ENCODE measurements around the gene OR52K1. TPM values are rescaled to one million over a fixed set of nuclear protein-coding genes. Genes with fewer than 3 reads are reported as not detected.
"Not testable (repeated sequence)": the region's sequence is repeated elsewhere in the genome, so short reads cannot be mapped to it uniquely, and the experiment has no call there.

The OR52K1 gene
- total RNA-seq, 1 experiment from 2014 or later: not detected

- in situ Hi-C loops (cut with HindIII; ENCODE audit: low sequenced_read_pairs): no loop called here
- DNase-seq (ENCODE audit: low spot score): no peak
These were observed 1.2 kb upstream of the OR52K1 start for GRCh38 chr11:4481240-4481582.

- in situ Hi-C loops (cut with HindIII; ENCODE audit: low sequenced_read_pairs): no loop called here
- no peak for DNase-seq (ENCODE audit: low spot score)
These were observed 1.9 kb downstream of the OR52K1 start for GRCh38 chr11:4484310-4484709.

- in situ Hi-C loops (cut with HindIII; ENCODE audit: low sequenced_read_pairs); DNase-seq (ENCODE audit: low spot score): not testable (repeated sequence)
These were observed 9.0 kb downstream of the OR52K1 start for GRCh38 chr11:4491405-4491804.

GRCh38 chr11:4491878-4492606 is 9.6 kb downstream of the OR52K1 start:
- in situ Hi-C loops (cut with HindIII; ENCODE audit: low sequenced_read_pairs): no loop called here
- no peak for DNase-seq (ENCODE audit: low spot score)

- in situ Hi-C loops (cut with HindIII; ENCODE audit: low sequenced_read_pairs): no loop called here
- DNase-seq (ENCODE audit: low spot score): no peak
These were observed 11.0 kb downstream of the OR52K1 start for GRCh38 chr11:4493480-4493818.

GRCh38 chr11:4495487-4495886 is 13.0 kb downstream of the OR52K1 start:
- in situ Hi-C loops (cut with HindIII; ENCODE audit: low sequenced_read_pairs): no loop called here
- no peak for DNase-seq (ENCODE audit: low spot score)

DNA sequence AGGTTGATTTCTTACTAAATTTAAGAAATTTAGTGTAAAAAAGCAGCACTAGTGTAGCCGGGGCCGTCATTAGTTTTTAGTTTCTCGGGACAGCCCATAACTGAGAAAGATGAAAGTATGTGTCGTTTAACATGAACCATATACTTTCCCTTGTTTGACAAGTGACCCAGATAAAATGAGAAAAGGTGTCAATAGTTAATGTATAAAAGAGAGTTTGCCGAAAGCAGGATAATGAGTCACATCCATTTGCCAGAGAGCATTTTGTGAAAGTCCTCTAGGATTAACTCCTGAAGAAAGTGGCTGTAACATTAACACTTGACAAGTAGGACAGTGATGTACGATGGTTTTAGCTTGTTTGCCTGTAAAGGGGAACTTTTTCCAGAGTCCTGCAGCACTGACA is 13.5 kb downstream of the OR52K1 start:
- in situ Hi-C loops (cut with HindIII; ENCODE audit: low sequenced_read_pairs): no loop called here
- DNase-seq (ENCODE audit: low spot score): no peak

- in situ Hi-C loops (cut with HindIII; ENCODE audit: low sequenced_read_pairs): no loop called here
- peak; percentile 1 for DNase-seq (ENCODE audit: low spot score)
These were observed 14.3 kb downstream of the OR52K1 start for GRCh38 chr11:4496557-4497248.

DNA sequence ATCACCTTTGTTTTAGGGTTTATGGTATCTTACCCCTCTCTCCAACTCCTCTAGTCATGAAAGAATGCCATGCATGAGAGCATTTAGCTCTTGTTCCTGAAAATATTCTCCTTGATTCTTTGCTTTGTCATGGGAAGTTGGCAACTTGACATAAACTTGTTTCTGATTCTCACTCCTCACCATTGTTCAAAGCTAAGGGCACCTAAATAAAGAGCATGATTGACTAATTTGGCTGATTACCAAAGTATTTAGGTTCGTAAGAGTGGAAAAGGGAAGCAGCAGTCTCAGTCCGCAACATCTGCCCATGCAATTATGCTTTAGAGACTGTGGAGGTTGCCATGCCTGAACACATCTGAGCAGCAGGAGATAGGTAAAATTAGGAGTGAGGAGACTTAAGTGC is 26.4 kb downstream of the OR52K1 start:
- DNase-seq (ENCODE audit: low spot score): no peak
- in situ Hi-C loops (cut with HindIII; ENCODE audit: low sequenced_read_pairs): loop anchor here (5.0 kb wide), 1 partner anchor 47 kb away; no protein-coding TSS in a partner anchor

GRCh38 chr11:4511282-4512245 is 29.1 kb downstream of the OR52K1 start:
- in situ Hi-C loops (cut with HindIII; ENCODE audit: low sequenced_read_pairs): no loop called here
- no peak for DNase-seq (ENCODE audit: low spot score)

DNA sequence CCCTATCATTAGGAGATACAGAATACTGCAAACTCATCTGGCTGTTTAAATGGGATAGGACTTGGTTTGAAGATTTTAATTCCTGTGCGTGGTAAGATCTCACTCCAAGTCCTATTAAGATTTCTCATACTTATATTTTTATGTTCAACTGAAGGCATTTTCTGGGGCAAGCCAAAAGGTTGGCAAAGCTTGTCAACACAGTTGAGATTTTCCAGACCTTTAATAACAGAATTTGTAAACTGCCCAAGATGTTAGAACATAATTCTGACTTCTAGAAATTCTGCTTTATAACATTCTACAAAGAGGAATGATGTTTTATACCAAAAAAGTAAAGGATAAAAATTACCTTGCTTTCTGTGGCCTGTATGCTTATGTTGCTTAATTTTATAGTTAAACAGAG is 31.8 kb downstream of the OR52K1 start:
- no peak for DNase-seq (ENCODE audit: low spot score)
- in situ Hi-C loops (cut with HindIII; ENCODE audit: low sequenced_read_pairs): no loop called here

- in situ Hi-C loops (cut with HindIII; ENCODE audit: low sequenced_read_pairs): no loop called here
- no peak for DNase-seq (ENCODE audit: low spot score)
These were observed 39.9 kb downstream of the OR52K1 start for GRCh38 chr11:4522339-4522738.

- DNase-seq (ENCODE audit: low spot score): no peak
- in situ Hi-C loops (cut with HindIII; ENCODE audit: low sequenced_read_pairs): no loop called here
These were observed 40.3 kb downstream of the OR52K1 start for GRCh38 chr11:4522752-4523151.

DNA sequence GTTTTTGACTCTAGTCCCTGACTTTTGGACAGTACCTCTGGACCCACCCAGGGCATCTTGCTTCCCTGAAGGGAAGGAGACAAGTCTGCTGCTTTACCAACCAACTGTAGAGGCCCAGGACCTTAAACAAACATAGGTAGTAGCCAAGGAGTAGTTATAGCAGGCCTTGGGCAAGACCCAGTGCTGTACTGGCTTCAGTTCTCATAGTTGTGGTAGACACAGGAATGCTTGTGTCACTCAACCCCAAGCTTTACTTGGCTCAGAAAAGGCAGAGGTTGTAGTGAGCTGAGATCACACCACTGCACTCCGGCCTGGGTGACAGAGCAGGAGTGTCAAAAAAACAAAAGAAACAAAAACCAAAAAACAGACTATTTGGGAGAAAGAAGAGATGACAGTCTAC is 41.2 kb downstream of the OR52K1 start:
- in situ Hi-C loops (cut with HindIII; ENCODE audit: low sequenced_read_pairs): no loop called here

GRCh38 chr11:4527926-4528325 is 45.5 kb downstream of the OR52K1 start:
- in situ Hi-C loops (cut with HindIII; ENCODE audit: low sequenced_read_pairs): no loop called here
- DNase-seq (ENCODE audit: low spot score): no peak

More for the DNA sequence above, 41.2 kb downstream of the OR52K1 start:
- DNase-seq (ENCODE audit: low spot score): no peak

DNA sequence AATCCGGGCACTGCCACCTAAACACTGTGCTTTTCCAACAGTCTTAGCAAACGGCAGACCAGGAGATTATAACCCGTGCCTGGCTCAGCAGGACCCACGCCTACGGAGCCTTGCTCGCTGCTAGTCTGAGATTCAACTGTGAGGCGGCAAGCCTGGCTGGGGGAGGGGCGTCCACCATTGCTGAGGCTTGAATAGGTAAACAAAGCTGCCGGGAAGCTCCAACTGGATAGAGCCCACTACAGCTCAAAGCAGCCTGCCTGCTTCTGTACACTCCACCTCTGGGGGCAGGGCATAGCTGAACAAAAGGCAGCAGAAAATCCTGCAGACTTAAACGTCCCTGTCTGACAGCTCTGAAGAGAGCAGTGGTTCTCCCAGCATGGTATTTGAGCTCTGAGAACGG is 49.2 kb downstream of the OR52K1 start:
- DNase-seq (ENCODE audit: low spot score); in situ Hi-C loops (cut with HindIII; ENCODE audit: low sequenced_read_pairs): not testable (repeated sequence)

DNA sequence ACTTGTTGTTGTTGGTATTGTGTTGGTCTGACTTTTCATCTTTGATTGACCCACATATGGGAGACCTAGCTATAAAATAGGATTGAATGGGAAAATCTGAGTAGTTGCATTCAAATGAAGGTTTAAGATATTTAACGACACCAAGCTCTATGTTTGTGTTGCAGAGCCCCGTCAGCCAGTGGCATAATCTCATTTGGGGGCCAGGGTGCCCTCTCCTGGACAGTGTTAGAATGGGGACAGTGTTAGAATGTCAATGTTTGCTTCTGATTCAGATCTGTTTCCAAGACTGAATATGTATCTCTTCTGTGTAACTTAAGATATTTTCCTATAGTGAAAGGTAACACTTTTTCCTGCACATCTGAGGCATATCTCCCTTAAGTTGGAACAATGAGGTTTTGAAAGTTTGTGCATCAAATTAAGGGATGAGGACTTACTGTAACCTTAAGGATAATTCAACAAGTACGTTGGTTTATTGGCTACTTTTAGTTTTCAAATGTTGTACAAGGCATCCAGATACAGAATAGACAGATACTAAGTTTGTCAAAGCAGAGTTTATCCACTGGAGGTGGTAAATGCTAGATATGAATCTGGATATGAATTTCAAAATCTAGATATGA is 57.3 kb downstream of the OR52K1 start:
- peak; percentile 20 for DNase-seq (ENCODE audit: low spot score)
- in situ Hi-C loops (cut with HindIII; ENCODE audit: low sequenced_read_pairs): no loop called here

DNA sequence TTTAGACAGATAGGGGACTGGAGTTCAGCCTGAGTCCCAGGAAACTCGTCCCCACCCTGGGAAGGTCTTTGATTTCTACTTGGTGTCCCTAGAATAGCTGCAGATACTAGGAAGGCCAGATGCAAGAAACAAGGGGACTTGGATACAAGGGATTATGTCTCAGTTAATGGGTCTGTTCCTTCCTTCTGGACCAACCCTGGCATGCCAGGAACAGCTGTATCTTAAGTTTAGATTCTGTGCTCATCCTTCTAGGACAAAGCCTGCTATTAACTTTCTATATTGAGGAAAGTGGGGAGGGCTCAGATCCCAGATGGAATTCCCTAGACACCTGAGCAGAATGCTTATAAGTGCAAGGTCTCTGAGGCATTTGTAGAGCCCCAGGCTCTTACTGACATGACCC is 58.6 kb downstream of the OR52K1 start:
- no peak for DNase-seq (ENCODE audit: low spot score)
- in situ Hi-C loops (cut with HindIII; ENCODE audit: low sequenced_read_pairs): no loop called here

All from G401 (cell line).